OCI-LY7 (cell line): ENCODE results near the gene THEM5. TPM values are rescaled to one million over a fixed set of nuclear protein-coding genes. Genes with fewer than 3 reads are reported as not detected.

Source experiments
- BruUV-seq: library from RNA; stranded (reverse); fragments of 400-500 nt; replicated peaks from 2 replicates; lab custom pipeline; 2021; lab: Mats Ljungman, UMichigan
- CTCF ChIA-PET: fragments of 300-600 bp; sonication (Branson Sonifier 250); formaldehyde crosslinking; loops from one replicate; lab custom pipeline; 2022; ENCODE audit warnings: antibody characterized with exemption; ENCODE audit not compliant: unreplicated experiment; lab: Charles Lee
- POLR2A ChIA-PET: fragments of 300-600 bp; sonication (Branson Sonifier 250); formaldehyde crosslinking; loops from one replicate; lab custom pipeline; 2022; ENCODE audit warnings: antibody characterized with exemption; lab: Charles Lee
- DNase-seq: peaks from one replicate; pipeline ENCODE4 v3.0.0-alpha.2; 2015; ENCODE audit warnings: low spot score
- H2AFZ ChIP-seq: fragments of 200-600 bp; sonication (generic), shearing (Covaris generic); 2 replicates; pipeline ENCODE4 v1.6.1; 2014; ENCODE audit warnings: mild to moderate bottlenecking, antibody characterized with exemption, low read length, moderate library complexity
- H3K27ac ChIP-seq: fragments of 200-600 bp; sonication (generic); 2 replicates; pipeline ENCODE4 v1.5.1; 2014; ENCODE audit warnings: mixed run types, low read depth, mild to moderate bottlenecking, moderate library complexity, low read length, inconsistent platforms; ENCODE audit not compliant: poor library complexity, severe bottlenecking
- H3K36me3 ChIP-seq: fragments of 200-600 bp; sonication (generic); 2 replicates; pipeline ENCODE4 v1.6.1; 2014; ENCODE audit warnings: mild to moderate bottlenecking, antibody characterized with exemption, low read length, moderate library complexity, mixed read lengths; ENCODE audit not compliant: insufficient read depth
- H3K4me1 ChIP-seq: fragments of 200-600 bp; sonication (generic); 2 replicates; pipeline ENCODE4 v1.5.1; 2014; ENCODE audit warnings: mild to moderate bottlenecking, low read length; ENCODE audit not compliant: insufficient read depth, poor library complexity, severe bottlenecking
- H3K4me2 ChIP-seq: fragments of 200-600 bp; sonication (generic); 2 replicates; pipeline ENCODE4 v1.6.1; 2014; ENCODE audit warnings: mild to moderate bottlenecking, low read length
- H3K4me3 ChIP-seq: fragments of 200-600 bp; sonication (generic); 2 replicates; pipeline ENCODE4 v1.5.1; 2014; ENCODE audit warnings: mild to moderate bottlenecking, low read depth, low read length; ENCODE audit not compliant: poor library complexity, severe bottlenecking
- H3K79me2 ChIP-seq: fragments of 200-600 bp; sonication (generic); 2 replicates; pipeline ENCODE4 v1.6.1; 2016; ENCODE audit warnings: low read depth, mild to moderate bottlenecking, low read length, moderate library complexity, mixed read lengths; ENCODE audit not compliant: insufficient read depth
- H3K9me2 ChIP-seq: fragments of 200-600 bp; sonication (generic); 2 replicates; pipeline ENCODE4 v1.6.1; 2016; ENCODE audit warnings: mild to moderate bottlenecking, low read length, mixed read lengths; ENCODE audit not compliant: insufficient read depth
- H3K9me3 ChIP-seq: fragments of 200-600 bp; sonication (generic); 2 replicates; pipeline ENCODE4 v1.6.1; 2014; ENCODE audit warnings: mild to moderate bottlenecking, mixed run types, low read length, mixed read lengths
- H4K20me1 ChIP-seq: fragments of 200-600 bp; sonication (generic); 2 replicates; pipeline ENCODE4 v1.6.1; 2014; ENCODE audit warnings: mild to moderate bottlenecking, antibody characterized with exemption, low read length, moderate library complexity, mixed read lengths; ENCODE audit not compliant: insufficient read depth
- CTCF ChIP-seq: fragments of 200-600 bp; sonication (generic); conservative IDR thresholded peaks from 2 replicates; pipeline ENCODE4 v1.5.1; 2014; ENCODE audit warnings: mild to moderate bottlenecking, antibody characterized with exemption, low read length, moderate library complexity, mixed read lengths
- EZH2phosphoT487 ChIP-seq: fragments of 200-600 bp; sonication (generic); IDR thresholded peaks from 2 replicates; pipeline ENCODE4 v1.6.1; 2018; ENCODE audit warnings: low read depth, borderline replicate concordance, mild to moderate bottlenecking, mixed run types, antibody characterized with exemption, low read length, moderate library complexity, mixed read lengths
- intact Hi-C: fragments of 100-400 bp; cut with micrococcal nuclease; formaldehyde crosslinking; loops from one replicate; pipeline ENCODE4 v1.10.0; 2022; ENCODE audit not compliant: unreplicated experiment
- total RNA-seq, 2 experiments: library from RNA; depleted of rRNA in 1 of 2; stranded (reverse); fragments of >200 nt in 1 of 2; shearing (Covaris generic) in 1 of 2; gene quantifications; 2 replicates each; pipeline ENCODE4 v1.2.3, GENCODE V29; 2014 to 2022

Gene THEM5
- total RNA-seq, 2 experiments from 2014 or later, result not detected

GRCh38 chr1:151811181-151811580 is 42.3 kb downstream of the THEM5 start:
- CTCF ChIA-PET, result interaction anchor here (0.5 kb wide), 1 partner anchor 26 kb away, joined by 3 read pairs; no protein-coding TSS in a partner anchor
- Histone ChIP-seq H3K79me2 (no peaks in the 10 kb centered on the region), H3K36me3 (no peaks in the 10 kb centered on the region), H3K9me3 (no peaks in the 10 kb centered on the region), H3K4me3 (no peak overlapping the region), H3K9me2 (no peaks in the 10 kb centered on the region), H2AFZ (no peak overlapping the region), H4K20me1 (no peaks in the 10 kb centered on the region), H3K4me2 (no peak overlapping the region), H3K4me1 (no peaks in the 10 kb centered on the region), H3K27ac (no peak overlapping the region)
- TF ChIP-seq CTCF, result no peak
- no peak for TF ChIP-seq EZH2phosphoT487
- no TSS peak for BruUV-seq
- no peak for DNase-seq
- intact Hi-C loops, result no loop called here
- POLR2A ChIA-PET, result interaction anchor here (0.6 kb wide), 1 partner anchor 9 kb away, joined by 3 read pairs; no protein-coding TSS in a partner anchor

- no peak for TF ChIP-seq EZH2phosphoT487
- no peak for TF ChIP-seq CTCF
- BruUV-seq, result no TSS peak
- Histone ChIP-seq H3K79me2 (no peaks in the 10 kb centered on the region), H3K9me2 (no peaks in the 10 kb centered on the region), H3K36me3 (no peaks in the 10 kb centered on the region), H2AFZ (no peak overlapping the region), H4K20me1 (no peaks in the 10 kb centered on the region), H3K4me1 (no peaks in the 10 kb centered on the region), H3K27ac (no peak overlapping the region), H3K9me3 (no peaks in the 10 kb centered on the region), H3K4me2 (no peak overlapping the region), H3K4me3 (no peak overlapping the region)
- POLR2A ChIA-PET, result interaction anchor here (0.7 kb wide), 1 partner anchor 392 kb away, joined by 3 read pairs; no protein-coding TSS in a partner anchor
- intact Hi-C loops, result no loop called here
- DNase-seq, result no peak
- CTCF ChIA-PET, result interaction anchor here (0.9 kb wide), 1 partner anchor 12 kb away, joined by 3 read pairs; no protein-coding TSS in a partner anchor
Measured at GRCh38 chr1:151809985-151810556, 43.4 kb downstream of the THEM5 start.
